ENCODE results near the gene IFT172.
A peak's percentile ranks its signal among the peaks of the same experiment; 100 is the strongest.

The IFT172 gene

GRCh38 chr2:27494284-27494943 lies 4.9 kb upstream of the IFT172 start:
- Histone ChIP-seq H3K36me3 (ENCODE audit: control insufficient read depth, insufficient read depth, low read length) (no peaks in the 10 kb centered on the region), H3K27me3 (replicated peaks; ENCODE audit: control insufficient read depth, insufficient read depth, low read length, poor library complexity, severe bottlenecking) (peaks cover 31% of the 10 kb centered on the region), H3K4me3 (ENCODE audit: insufficient read depth, low read depth, low read length, poor library complexity, severe bottlenecking) (peak overlapping the region; percentile 40), H3K9me3 (ENCODE audit: control insufficient read depth, low read length) (no peaks in the 10 kb centered on the region), H3K4me1 (ENCODE audit: control insufficient read depth, insufficient read depth, low read length, poor library complexity, severe bottlenecking) (peaks cover 16% of the 10 kb centered on the region), H3K27ac (ENCODE audit: insufficient read depth, low read length, poor library complexity, severe bottlenecking) (no peak overlapping the region)
- no peak for DNase-seq

- Histone ChIP-seq H3K36me3 (ENCODE audit: control insufficient read depth, insufficient read depth, low read length) (no peaks in the 10 kb centered on the region), H3K27me3 (replicated peaks; ENCODE audit: control insufficient read depth, insufficient read depth, low read length, poor library complexity, severe bottlenecking) (peaks cover 31% of the 10 kb centered on the region), H3K4me3 (ENCODE audit: insufficient read depth, low read depth, low read length, poor library complexity, severe bottlenecking) (no peak overlapping the region), H3K27ac (ENCODE audit: insufficient read depth, low read length, poor library complexity, severe bottlenecking) (no peak overlapping the region), H3K9me3 (ENCODE audit: control insufficient read depth, low read length) (no peaks in the 10 kb centered on the region), H3K4me1 (ENCODE audit: control insufficient read depth, insufficient read depth, low read length, poor library complexity, severe bottlenecking) (peaks cover 21% of the 10 kb centered on the region)
- no peak for DNase-seq
These were observed 4.4 kb upstream of the IFT172 start for GRCh38 chr2:27493948-27494283.

GRCh38 chr2:27492557-27492956 lies 3.0 kb upstream of the IFT172 start:
- Histone ChIP-seq H3K27me3 (replicated peaks; ENCODE audit: control insufficient read depth, insufficient read depth, low read length, poor library complexity, severe bottlenecking) (peaks cover 29% of the 10 kb centered on the region), H3K27ac (ENCODE audit: insufficient read depth, low read length, poor library complexity, severe bottlenecking) (no peak overlapping the region), H3K36me3 (ENCODE audit: control insufficient read depth, insufficient read depth, low read length) (no peaks in the 10 kb centered on the region), H3K9me3 (ENCODE audit: control insufficient read depth, low read length) (no peaks in the 10 kb centered on the region), H3K4me3 (ENCODE audit: insufficient read depth, low read depth, low read length, poor library complexity, severe bottlenecking) (no peak overlapping the region), H3K4me1 (ENCODE audit: control insufficient read depth, insufficient read depth, low read length, poor library complexity, severe bottlenecking) (peaks cover 21% of the 10 kb centered on the region)
- DNase-seq = no peak

- H3K27ac ChIP-seq (ENCODE audit: insufficient read depth, low read length, poor library complexity, severe bottlenecking) = peak overlapping the region; percentile 64
- peaks cover 5% of the 10 kb centered on the region for H3K27me3 ChIP-seq (replicated peaks; ENCODE audit: control insufficient read depth, insufficient read depth, low read length, poor library complexity, severe bottlenecking)
- no peak for DNase-seq
- no peaks in the 10 kb centered on the region for H3K36me3 ChIP-seq (ENCODE audit: control insufficient read depth, insufficient read depth, low read length)
- no peaks in the 10 kb centered on the region for H3K9me3 ChIP-seq (ENCODE audit: control insufficient read depth, low read length)
- H3K4me1 ChIP-seq (ENCODE audit: control insufficient read depth, insufficient read depth, low read length, poor library complexity, severe bottlenecking) = peaks cover 9% of the 10 kb centered on the region
- H3K4me3 ChIP-seq (ENCODE audit: insufficient read depth, low read depth, low read length, poor library complexity, severe bottlenecking) = peak overlapping the region; percentile 7
These were observed 435 bp downstream of the IFT172 start for GRCh38 chr2:27489118-27489497.

GRCh38 chr2:27485496-27485895 lies 4.0 kb downstream of the IFT172 start:
- DNase-seq = no peak
- Histone ChIP-seq H3K36me3 (ENCODE audit: control insufficient read depth, insufficient read depth, low read length) (no peaks in the 10 kb centered on the region), H3K9me3 (ENCODE audit: control insufficient read depth, low read length) (no peaks in the 10 kb centered on the region), H3K27ac (ENCODE audit: insufficient read depth, low read length, poor library complexity, severe bottlenecking) (no peak overlapping the region), H3K4me3 (ENCODE audit: insufficient read depth, low read depth, low read length, poor library complexity, severe bottlenecking) (no peak overlapping the region), H3K4me1 (ENCODE audit: control insufficient read depth, insufficient read depth, low read length, poor library complexity, severe bottlenecking) (peaks cover 9% of the 10 kb centered on the region), H3K27me3 (replicated peaks; ENCODE audit: control insufficient read depth, insufficient read depth, low read length, poor library complexity, severe bottlenecking) (no peaks in the 10 kb centered on the region)

GRCh38 chr2:27471961-27472360 lies 17.6 kb downstream of the IFT172 start:
- H3K27me3 ChIP-seq (replicated peaks; ENCODE audit: control insufficient read depth, insufficient read depth, low read length, poor library complexity, severe bottlenecking) = no peaks in the 10 kb centered on the region
- H3K36me3 ChIP-seq (ENCODE audit: control insufficient read depth, insufficient read depth, low read length) = peaks cover 4% of the 10 kb centered on the region
- H3K9me3 ChIP-seq (ENCODE audit: control insufficient read depth, low read length) = no peaks in the 10 kb centered on the region
- H3K4me3 ChIP-seq (ENCODE audit: insufficient read depth, low read depth, low read length, poor library complexity, severe bottlenecking) = no peak overlapping the region
- H3K4me1 ChIP-seq (ENCODE audit: control insufficient read depth, insufficient read depth, low read length, poor library complexity, severe bottlenecking) = no peaks in the 10 kb centered on the region
- no peak for DNase-seq
- H3K27ac ChIP-seq (ENCODE audit: insufficient read depth, low read length, poor library complexity, severe bottlenecking) = no peak overlapping the region

GRCh38 chr2:27464443-27464842 lies 25.1 kb downstream of the IFT172 start:
- no peak for DNase-seq
- H3K4me3 ChIP-seq (ENCODE audit: insufficient read depth, low read depth, low read length, poor library complexity, severe bottlenecking) = no peak overlapping the region
- no peaks in the 10 kb centered on the region for H3K36me3 ChIP-seq (ENCODE audit: control insufficient read depth, insufficient read depth, low read length)
- no peaks in the 10 kb centered on the region for H3K9me3 ChIP-seq (ENCODE audit: control insufficient read depth, low read length)
- H3K27ac ChIP-seq (ENCODE audit: insufficient read depth, low read length, poor library complexity, severe bottlenecking) = no peak overlapping the region
- H3K4me1 ChIP-seq (ENCODE audit: control insufficient read depth, insufficient read depth, low read length, poor library complexity, severe bottlenecking) = no peaks in the 10 kb centered on the region
- H3K27me3 ChIP-seq (replicated peaks; ENCODE audit: control insufficient read depth, insufficient read depth, low read length, poor library complexity, severe bottlenecking) = no peaks in the 10 kb centered on the region

- Histone ChIP-seq H3K4me1 (ENCODE audit: control insufficient read depth, insufficient read depth, low read length, poor library complexity, severe bottlenecking) (no peaks in the 10 kb centered on the region), H3K36me3 (ENCODE audit: control insufficient read depth, insufficient read depth, low read length) (no peaks in the 10 kb centered on the region), H3K4me3 (ENCODE audit: insufficient read depth, low read depth, low read length, poor library complexity, severe bottlenecking) (no peak overlapping the region), H3K27me3 (replicated peaks; ENCODE audit: control insufficient read depth, insufficient read depth, low read length, poor library complexity, severe bottlenecking) (no peaks in the 10 kb centered on the region), H3K9me3 (ENCODE audit: control insufficient read depth, low read length) (no peaks in the 10 kb centered on the region), H3K27ac (ENCODE audit: insufficient read depth, low read length, poor library complexity, severe bottlenecking) (no peak overlapping the region)
- DNase-seq = no peak
These were observed 28.4 kb downstream of the IFT172 start for GRCh38 chr2:27461118-27461517.

- no peaks in the 10 kb centered on the region for H3K27me3 ChIP-seq (replicated peaks; ENCODE audit: control insufficient read depth, insufficient read depth, low read length, poor library complexity, severe bottlenecking)
- DNase-seq = no peak
- no peak overlapping the region for H3K4me3 ChIP-seq (ENCODE audit: insufficient read depth, low read depth, low read length, poor library complexity, severe bottlenecking)
- no peak overlapping the region for H3K27ac ChIP-seq (ENCODE audit: insufficient read depth, low read length, poor library complexity, severe bottlenecking)
- H3K9me3 ChIP-seq (ENCODE audit: control insufficient read depth, low read length) = no peaks in the 10 kb centered on the region
- H3K36me3 ChIP-seq (ENCODE audit: control insufficient read depth, insufficient read depth, low read length) = peaks cover 3% of the 10 kb centered on the region
- H3K4me1 ChIP-seq (ENCODE audit: control insufficient read depth, insufficient read depth, low read length, poor library complexity, severe bottlenecking) = no peaks in the 10 kb centered on the region
These were observed 35.6 kb downstream of the IFT172 start for GRCh38 chr2:27453968-27454367.

- Histone ChIP-seq H3K27ac (ENCODE audit: insufficient read depth, low read length, poor library complexity, severe bottlenecking) (no peak overlapping the region), H3K27me3 (replicated peaks; ENCODE audit: control insufficient read depth, insufficient read depth, low read length, poor library complexity, severe bottlenecking) (no peaks in the 10 kb centered on the region), H3K4me3 (ENCODE audit: insufficient read depth, low read depth, low read length, poor library complexity, severe bottlenecking) (no peak overlapping the region), H3K4me1 (ENCODE audit: control insufficient read depth, insufficient read depth, low read length, poor library complexity, severe bottlenecking) (no peaks in the 10 kb centered on the region), H3K9me3 (ENCODE audit: control insufficient read depth, low read length) (no peaks in the 10 kb centered on the region), H3K36me3 (ENCODE audit: control insufficient read depth, insufficient read depth, low read length) (peaks cover 4% of the 10 kb centered on the region)
- no peak for DNase-seq
These were observed 38.4 kb downstream of the IFT172 start for GRCh38 chr2:27451095-27451494.

Data from effector memory CD4-positive, alpha-beta T cell (primary cell).